Testis (tissue), 2 donors: ENCODE measurements around the gene SLC38A1.

Experiments
- POLR2A ChIP-seq: fragments of 450-650 bp; IDR thresholded peaks from one replicate; pipeline ENCODE4 v1.6.1; 2017; ENCODE audit warnings: antibody characterized with exemption, mild to moderate bottlenecking, moderate library complexity
- TF ChIP-seq, protein P1 (sequence below), 3 experiments: fragments of 450-650 bp in 2 of 3; fragments of 200-600 bp in 1 of 3; sonication (generic) in 1 of 3; IDR thresholded peaks; one replicate each; pipeline ENCODE4 v1.5.1; 2016 to 2019; ENCODE audit warnings: antibody characterized with exemption in 3 of 3, mild to moderate bottlenecking in 2 of 3, moderate library complexity in 1 of 3

DNA sequence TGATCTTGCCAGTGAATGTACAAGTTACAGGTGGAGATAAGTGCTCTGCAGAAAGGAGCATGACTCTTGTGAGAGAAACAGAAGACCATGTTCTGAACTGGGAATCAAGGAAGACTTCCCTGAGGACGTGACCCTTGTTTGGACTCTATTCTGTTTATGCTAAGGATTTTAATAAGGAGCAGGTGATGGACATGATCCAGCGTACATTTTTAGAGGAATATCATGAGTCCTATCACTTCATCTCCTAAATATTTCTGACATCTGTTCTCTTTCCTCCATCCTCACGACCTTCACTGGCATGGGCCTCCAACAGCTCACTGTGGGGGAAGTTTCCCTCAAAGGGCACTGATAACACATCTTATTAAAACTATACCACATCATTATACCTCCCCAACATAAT, 7.9 kb upstream of the SLC38A1 start:
- TF ChIP-seq, protein P1, sequence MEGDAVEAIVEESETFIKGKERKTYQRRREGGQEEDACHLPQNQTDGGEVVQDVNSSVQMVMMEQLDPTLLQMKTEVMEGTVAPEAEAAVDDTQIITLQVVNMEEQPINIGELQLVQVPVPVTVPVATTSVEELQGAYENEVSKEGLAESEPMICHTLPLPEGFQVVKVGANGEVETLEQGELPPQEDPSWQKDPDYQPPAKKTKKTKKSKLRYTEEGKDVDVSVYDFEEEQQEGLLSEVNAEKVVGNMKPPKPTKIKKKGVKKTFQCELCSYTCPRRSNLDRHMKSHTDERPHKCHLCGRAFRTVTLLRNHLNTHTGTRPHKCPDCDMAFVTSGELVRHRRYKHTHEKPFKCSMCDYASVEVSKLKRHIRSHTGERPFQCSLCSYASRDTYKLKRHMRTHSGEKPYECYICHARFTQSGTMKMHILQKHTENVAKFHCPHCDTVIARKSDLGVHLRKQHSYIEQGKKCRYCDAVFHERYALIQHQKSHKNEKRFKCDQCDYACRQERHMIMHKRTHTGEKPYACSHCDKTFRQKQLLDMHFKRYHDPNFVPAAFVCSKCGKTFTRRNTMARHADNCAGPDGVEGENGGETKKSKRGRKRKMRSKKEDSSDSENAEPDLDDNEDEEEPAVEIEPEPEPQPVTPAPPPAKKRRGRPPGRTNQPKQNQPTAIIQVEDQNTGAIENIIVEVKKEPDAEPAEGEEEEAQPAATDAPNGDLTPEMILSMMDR (IDR thresholded peaks at IDR 0.05), result no peak
- TF ChIP-seq POLR2A, result no peak
